ENCODE results near the gene PPP2R5C.

PPP2R5C gene

DNA sequence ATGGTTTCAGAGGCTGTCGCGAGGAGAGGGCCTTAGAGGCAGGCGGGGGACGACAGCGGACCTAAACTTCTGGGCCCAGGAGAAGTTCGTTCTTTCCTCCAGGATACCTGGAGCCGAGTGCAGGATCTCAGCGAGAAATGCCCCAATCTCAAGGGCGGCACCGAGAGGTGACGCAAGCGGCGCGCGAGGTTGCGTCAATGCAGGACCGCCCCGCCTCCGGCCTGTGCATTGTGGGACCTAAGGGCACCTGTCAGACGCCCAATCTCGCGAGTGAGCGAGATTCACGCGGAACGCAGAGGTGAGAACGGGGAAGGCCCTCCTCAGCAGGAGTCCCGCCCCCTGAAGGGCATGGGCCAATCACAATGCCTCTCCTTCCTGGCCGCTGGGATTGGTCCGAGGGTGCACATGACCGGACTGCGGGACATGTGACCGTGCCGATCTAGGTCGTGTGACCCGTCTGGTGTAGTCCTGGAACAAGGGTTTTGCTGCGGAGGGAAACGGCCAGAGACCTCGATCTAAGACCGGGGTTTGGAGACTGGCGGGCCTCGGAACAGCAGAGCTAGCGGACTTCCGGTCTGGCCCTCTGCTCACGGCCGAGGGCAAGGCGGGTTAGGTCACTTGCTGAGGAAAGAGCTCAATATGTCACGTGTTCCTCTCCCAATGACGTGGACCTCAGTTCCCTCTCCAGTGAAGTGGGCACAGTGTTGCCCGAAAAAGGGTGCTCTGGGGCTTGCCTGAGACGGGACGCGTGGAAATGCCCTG is 186.6 kb downstream of the PPP2R5C start (continued):
- TF ChIP-seq, protein P1, sequence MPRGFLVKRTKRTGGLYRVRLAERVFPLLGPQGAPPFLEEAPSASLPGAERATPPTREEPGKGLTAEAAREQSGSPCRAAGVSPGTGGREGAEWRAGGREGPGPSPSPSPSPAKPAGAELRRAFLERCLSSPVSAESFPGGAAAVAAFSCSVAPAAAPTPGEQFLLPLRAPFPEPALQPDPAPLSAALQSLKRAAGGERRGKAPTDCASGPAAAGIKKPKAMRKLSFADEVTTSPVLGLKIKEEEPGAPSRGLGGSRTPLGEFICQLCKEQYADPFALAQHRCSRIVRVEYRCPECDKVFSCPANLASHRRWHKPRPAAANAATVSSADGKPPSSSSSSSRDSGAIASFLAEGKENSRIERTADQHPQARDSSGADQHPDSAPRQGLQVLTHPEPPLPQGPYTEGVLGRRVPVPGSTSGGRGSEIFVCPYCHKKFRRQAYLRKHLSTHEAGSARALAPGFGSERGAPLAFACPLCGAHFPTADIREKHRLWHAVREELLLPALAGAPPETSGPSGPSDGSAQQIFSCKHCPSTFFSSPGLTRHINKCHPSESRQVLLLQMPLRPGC (tag by site-specific recombination; IDR thresholded peaks at IDR 0.05): peak; percentile 39; the same call in 1 of the 2 replicates
- TF ChIP-seq ZFP69B (tag by site-specific recombination; IDR thresholded peaks at IDR 0.05): peak; percentile 62; the same call in 1 of the 2 replicates
- peak; percentile 96 for TF ChIP-seq ZEB2 (tag by site-specific recombination; IDR thresholded peaks at IDR 0.05)
- peak; percentile 12; the same call in 1 of the 2 replicates for TF ChIP-seq ZNF843 (tag by site-specific recombination; IDR thresholded peaks at IDR 0.05)
- TF ChIP-seq, protein P2, sequence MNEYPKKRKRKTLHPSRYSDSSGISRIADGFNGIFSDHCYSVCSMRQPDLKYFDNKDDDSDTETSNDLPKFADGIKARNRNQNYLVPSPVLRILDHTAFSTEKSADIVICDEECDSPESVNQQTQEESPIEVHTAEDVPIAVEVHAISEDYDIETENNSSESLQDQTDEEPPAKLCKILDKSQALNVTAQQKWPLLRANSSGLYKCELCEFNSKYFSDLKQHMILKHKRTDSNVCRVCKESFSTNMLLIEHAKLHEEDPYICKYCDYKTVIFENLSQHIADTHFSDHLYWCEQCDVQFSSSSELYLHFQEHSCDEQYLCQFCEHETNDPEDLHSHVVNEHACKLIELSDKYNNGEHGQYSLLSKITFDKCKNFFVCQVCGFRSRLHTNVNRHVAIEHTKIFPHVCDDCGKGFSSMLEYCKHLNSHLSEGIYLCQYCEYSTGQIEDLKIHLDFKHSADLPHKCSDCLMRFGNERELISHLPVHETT (tag by site-specific recombination; IDR thresholded peaks at IDR 0.05): no peak; the same call in 1 of the 2 replicates
- TF ChIP-seq, protein P3, sequence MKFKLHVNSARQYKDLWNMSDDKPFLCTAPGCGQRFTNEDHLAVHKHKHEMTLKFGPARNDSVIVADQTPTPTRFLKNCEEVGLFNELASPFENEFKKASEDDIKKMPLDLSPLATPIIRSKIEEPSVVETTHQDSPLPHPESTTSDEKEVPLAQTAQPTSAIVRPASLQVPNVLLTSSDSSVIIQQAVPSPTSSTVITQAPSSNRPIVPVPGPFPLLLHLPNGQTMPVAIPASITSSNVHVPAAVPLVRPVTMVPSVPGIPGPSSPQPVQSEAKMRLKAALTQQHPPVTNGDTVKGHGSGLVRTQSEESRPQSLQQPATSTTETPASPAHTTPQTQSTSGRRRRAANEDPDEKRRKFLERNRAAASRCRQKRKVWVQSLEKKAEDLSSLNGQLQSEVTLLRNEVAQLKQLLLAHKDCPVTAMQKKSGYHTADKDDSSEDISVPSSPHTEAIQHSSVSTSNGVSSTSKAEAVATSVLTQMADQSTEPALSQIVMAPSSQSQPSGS (tag by site-specific recombination; IDR thresholded peaks at IDR 0.05; ENCODE audit: low read depth): peak; percentile 70
- TF ChIP-seq, protein P4, sequence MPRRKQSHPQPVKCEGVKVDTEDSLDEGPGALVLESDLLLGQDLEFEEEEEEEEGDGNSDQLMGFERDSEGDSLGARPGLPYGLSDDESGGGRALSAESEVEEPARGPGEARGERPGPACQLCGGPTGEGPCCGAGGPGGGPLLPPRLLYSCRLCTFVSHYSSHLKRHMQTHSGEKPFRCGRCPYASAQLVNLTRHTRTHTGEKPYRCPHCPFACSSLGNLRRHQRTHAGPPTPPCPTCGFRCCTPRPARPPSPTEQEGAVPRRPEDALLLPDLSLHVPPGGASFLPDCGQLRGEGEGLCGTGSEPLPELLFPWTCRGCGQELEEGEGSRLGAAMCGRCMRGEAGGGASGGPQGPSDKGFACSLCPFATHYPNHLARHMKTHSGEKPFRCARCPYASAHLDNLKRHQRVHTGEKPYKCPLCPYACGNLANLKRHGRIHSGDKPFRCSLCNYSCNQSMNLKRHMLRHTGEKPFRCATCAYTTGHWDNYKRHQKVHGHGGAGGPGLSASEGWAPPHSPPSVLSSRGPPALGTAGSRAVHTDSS (tag by site-specific recombination; IDR thresholded peaks at IDR 0.05): no peak
- TF ChIP-seq ZBTB20 (tag by site-specific recombination; IDR thresholded peaks at IDR 0.05): peak; percentile 62
- peak; percentile 78 for TF ChIP-seq KLF1 (tag by site-specific recombination; IDR thresholded peaks at IDR 0.05)
- TF ChIP-seq, protein P5, sequence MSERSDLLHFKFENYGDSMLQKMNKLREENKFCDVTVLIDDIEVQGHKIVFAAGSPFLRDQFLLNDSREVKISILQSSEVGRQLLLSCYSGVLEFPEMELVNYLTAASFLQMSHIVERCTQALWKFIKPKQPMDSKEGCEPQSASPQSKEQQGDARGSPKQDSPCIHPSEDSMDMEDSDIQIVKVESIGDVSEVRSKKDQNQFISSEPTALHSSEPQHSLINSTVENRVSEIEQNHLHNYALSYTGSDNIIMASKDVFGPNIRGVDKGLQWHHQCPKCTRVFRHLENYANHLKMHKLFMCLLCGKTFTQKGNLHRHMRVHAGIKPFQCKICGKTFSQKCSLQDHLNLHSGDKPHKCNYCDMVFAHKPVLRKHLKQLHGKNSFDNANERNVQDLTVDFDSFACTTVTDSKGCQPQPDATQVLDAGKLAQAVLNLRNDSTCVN (tag by site-specific recombination; optimal IDR thresholded peaks at IDR 0.05): peak; percentile 48
- no peak for TF ChIP-seq ZNF555 (tag by site-specific recombination; conservative IDR thresholded peaks at IDR 0.05)
- peak; percentile 99 for TF ChIP-seq ZNF629 (tag by site-specific recombination; IDR thresholded peaks at IDR 0.05)
- TF ChIP-seq ZNF585B (tag by site-specific recombination; IDR thresholded peaks at IDR 0.05): no peak
- peak; percentile 100 for TF ChIP-seq KLF16 (tag by site-specific recombination; IDR thresholded peaks at IDR 0.05)
- peak; percentile 95 for TF ChIP-seq ZNF24 (tag by site-specific recombination; IDR thresholded peaks at IDR 0.05)
- TF ChIP-seq, protein P6, sequence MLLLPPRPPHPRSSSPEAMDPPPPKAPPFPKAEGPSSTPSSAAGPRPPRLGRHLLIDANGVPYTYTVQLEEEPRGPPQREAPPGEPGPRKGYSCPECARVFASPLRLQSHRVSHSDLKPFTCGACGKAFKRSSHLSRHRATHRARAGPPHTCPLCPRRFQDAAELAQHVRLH (tag by site-specific recombination; IDR thresholded peaks at IDR 0.05): peak; percentile 63
- peak; percentile 99 for TF ChIP-seq SP2 (tag by site-specific recombination; IDR thresholded peaks at IDR 0.05)
- TF ChIP-seq SP7 (tag by site-specific recombination; IDR thresholded peaks at IDR 0.05): peak; percentile 67
- TF ChIP-seq, protein P7, sequence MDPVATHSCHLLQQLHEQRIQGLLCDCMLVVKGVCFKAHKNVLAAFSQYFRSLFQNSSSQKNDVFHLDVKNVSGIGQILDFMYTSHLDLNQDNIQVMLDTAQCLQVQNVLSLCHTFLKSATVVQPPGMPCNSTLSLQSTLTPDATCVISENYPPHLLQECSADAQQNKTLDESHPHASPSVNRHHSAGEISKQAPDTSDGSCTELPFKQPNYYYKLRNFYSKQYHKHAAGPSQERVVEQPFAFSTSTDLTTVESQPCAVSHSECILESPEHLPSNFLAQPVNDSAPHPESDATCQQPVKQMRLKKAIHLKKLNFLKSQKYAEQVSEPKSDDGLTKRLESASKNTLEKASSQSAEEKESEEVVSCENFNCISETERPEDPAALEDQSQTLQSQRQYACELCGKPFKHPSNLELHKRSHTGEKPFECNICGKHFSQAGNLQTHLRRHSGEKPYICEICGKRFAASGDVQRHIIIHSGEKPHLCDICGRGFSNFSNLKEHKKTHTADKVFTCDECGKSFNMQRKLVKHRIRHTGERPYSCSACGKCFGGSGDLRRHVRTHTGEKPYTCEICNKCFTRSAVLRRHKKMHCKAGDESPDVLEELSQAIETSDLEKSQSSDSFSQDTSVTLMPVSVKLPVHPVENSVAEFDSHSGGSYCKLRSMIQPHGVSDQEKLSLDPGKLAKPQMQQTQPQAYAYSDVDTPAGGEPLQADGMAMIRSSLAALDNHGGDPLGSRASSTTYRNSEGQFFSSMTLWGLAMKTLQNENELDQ (tag by site-specific recombination; IDR thresholded peaks at IDR 0.05; ENCODE audit: low read depth): no peak
- TF ChIP-seq ZNF292 (tag by site-specific recombination; IDR thresholded peaks at IDR 0.05; ENCODE audit: borderline replicate concordance, low read depth): no peak
- TF ChIP-seq SCRT2 (tag by site-specific recombination; IDR thresholded peaks at IDR 0.05): peak; percentile 100
- peak; percentile 66; the same call in 1 of the 2 replicates for TF ChIP-seq OVOL3 (tag by site-specific recombination; IDR thresholded peaks at IDR 0.05)
- peak; percentile 93; the same call in 1 of the 2 replicates for TF ChIP-seq KLF7 (tag by site-specific recombination; IDR thresholded peaks at IDR 0.05; ENCODE audit: borderline replicate concordance)
- TF ChIP-seq ZNF510 (tag by site-specific recombination; IDR thresholded peaks at IDR 0.05; ENCODE audit: insufficient replicate concordance): no peak
- TF ChIP-seq, protein P8, sequence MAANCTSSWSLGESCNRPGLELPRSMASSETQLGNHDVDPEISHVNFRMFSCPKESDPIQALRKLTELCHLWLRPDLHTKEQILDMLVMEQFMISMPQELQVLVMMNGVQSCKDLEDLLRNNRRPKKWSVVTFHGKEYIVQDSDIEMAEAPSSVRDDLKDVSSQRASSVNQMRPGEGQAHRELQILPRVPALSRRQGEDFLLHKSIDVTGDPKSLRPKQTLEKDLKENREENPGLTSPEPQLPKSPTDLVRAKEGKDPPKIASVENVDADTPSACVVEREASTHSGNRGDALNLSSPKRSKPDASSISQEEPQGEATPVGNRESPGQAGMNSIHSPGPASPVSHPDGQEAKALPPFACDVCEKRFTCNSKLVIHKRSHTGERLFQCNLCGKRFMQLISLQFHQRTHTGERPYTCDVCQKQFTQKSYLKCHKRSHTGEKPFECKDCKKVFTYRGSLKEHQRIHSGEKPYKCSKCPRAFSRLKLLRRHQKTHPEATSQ (tag by site-specific recombination; IDR thresholded peaks at IDR 0.05): no peak

Measured in HEK293 (cell line).